ENCODE data around the gene GPR52. TPM values are rescaled to one million over a fixed set of nuclear protein-coding genes. Genes with fewer than 3 reads are reported as not detected.

GPR52 gene, protein sequence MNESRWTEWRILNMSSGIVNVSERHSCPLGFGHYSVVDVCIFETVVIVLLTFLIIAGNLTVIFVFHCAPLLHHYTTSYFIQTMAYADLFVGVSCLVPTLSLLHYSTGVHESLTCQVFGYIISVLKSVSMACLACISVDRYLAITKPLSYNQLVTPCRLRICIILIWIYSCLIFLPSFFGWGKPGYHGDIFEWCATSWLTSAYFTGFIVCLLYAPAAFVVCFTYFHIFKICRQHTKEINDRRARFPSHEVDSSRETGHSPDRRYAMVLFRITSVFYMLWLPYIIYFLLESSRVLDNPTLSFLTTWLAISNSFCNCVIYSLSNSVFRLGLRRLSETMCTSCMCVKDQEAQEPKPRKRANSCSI
- total RNA-seq (2016; rRNA removed; fragmentation: Illumina TruSeq; extraction: Trizol) (1.5 TPM in 1 of 2 replicates, not detected in the other), polyA plus RNA-seq (2011; rRNA removed) (0.20 and 0.25 TPM in 2 replicates), polyA minus RNA-seq (2011; rRNA and poly(A)+ RNA removed; ENCODE audit: low replicate concordance) (4.1 and 6.5 TPM in 2 replicates), Bru-seq, nascent RNA (percentile 60 among the genes with signal in this experiment), BruChase-seq, experiment 1, labeled RNA remaining after a 6-hour chase (percentile 58 among the genes with signal in this experiment), BruChase-seq, experiment 2, labeled RNA remaining after a 2-hour chase (percentile 74 among the genes with signal in this experiment)
- not detected in 2 replicates for total RNA-seq (2016; cell fraction: cytosol; rRNA removed; fragmentation: Illumina TruSeq; extraction: Trizol; ENCODE audit: low read depth)
- 1.1 TPM in 1 of 2 replicates, not detected in the other for total RNA-seq (2016; cell fraction: insoluble cytoplasmic fraction; rRNA removed; fragmentation: Illumina TruSeq; extraction: Trizol)
- total RNA-seq (2016; cell fraction: membrane; rRNA removed; fragmentation: Illumina TruSeq; extraction: Trizol), result 0.17 TPM in 1 of 2 replicates, not detected in the other
- total RNA-seq (2016; cell fraction: nucleus; rRNA removed; fragmentation: Illumina TruSeq; extraction: Trizol), result 8.6 and 10.1 TPM in 2 replicates
- polyA plus RNA-seq (2011; cell fraction: cytosol; rRNA removed), result not detected in 2 replicates
- polyA plus RNA-seq (2011; cell fraction: nucleus; rRNA removed), result 2.0 and 2.4 TPM in 2 replicates
- not detected in 2 replicates for polyA plus RNA-seq (2012)
- not detected in 2 replicates for polyA plus RNA-seq (2016; cell fraction: cytosol; fragmentation: Illumina TruSeq; extraction: Trizol; ENCODE audit: low read depth)
- polyA plus RNA-seq (2016; cell fraction: insoluble cytoplasmic fraction; fragmentation: Illumina TruSeq; extraction: Trizol; ENCODE audit: low read depth), result not detected in 2 replicates
- polyA plus RNA-seq (2016; cell fraction: membrane; fragmentation: Illumina TruSeq; extraction: Trizol; ENCODE audit: low read depth), result not detected in 2 replicates
- not detected in 2 replicates for polyA plus RNA-seq (2016; cell fraction: nucleus; fragmentation: Illumina TruSeq; extraction: Trizol; ENCODE audit: insufficient read depth, low read depth)
- not detected in 2 replicates for polyA minus RNA-seq (2011; cell fraction: cytosol; rRNA and poly(A)+ RNA removed)
- polyA minus RNA-seq (2011; cell fraction: nucleus; rRNA and poly(A)+ RNA removed), result 33.8 and 40.4 TPM in 2 replicates
- long read RNA-seq, experiment 1, result 0 reads
- long read RNA-seq, experiment 2, result 0 reads

DNA sequence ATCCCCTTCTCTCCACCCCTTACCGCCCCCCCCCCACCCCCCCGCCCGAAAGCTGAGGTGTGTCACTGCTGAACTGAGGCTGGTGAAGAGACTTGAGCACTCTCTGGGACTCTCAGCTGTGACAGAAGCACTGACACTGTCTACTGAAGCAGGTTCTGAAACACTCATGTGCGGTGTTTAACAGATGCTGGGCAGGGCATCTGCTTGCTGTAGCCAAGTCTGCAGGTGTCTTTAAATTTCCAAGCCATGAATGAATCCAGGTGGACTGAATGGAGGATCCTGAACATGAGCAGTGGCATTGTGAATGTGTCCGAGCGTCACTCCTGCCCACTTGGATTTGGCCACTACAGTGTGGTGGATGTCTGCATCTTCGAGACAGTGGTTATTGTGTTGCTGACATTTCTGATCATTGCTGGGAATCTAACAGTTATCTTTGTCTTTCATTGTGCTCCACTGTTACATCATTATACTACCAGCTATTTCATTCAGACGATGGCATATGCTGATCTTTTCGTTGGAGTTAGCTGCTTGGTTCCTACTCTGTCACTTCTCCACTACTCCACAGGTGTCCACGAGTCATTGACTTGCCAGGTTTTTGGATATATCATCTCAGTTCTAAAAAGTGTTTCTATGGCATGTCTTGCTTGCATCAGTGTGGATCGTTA, at the start of gene GPR52:
GPR52 (plus strand) TSS at position 99 of the 665 bp plus-strand sequence; CDS start at position 247, 148 bp downstream.
- BruUV-seq (replicated peaks), result no TSS peak

More for the DNA sequence above, at the start of gene GPR52:
- ChIA-PET POLR2A (no interaction called here), CTCF (ENCODE audit: low intra/inter-chr PET ratio, low total read pairs) (no interaction called here)
- in situ Hi-C loops (cut with HindIII; ENCODE audit: extremely low pct_ligation_motif_present, low pct_unique_long_range_greater_than_20kb) (no loop called here), intact Hi-C loops (cut with micrococcal nuclease; ENCODE audit: unreplicated experiment) (no loop called here)
- no peaks in the 10 kb centered on the region for H3K36me3 ChIP-seq (replicated peaks in 1 of 2; ENCODE audit: control insufficient read depth in 1 of 2, insufficient read depth in 2 of 2, low read length in 2 of 2)
- H4K20me1 ChIP-seq (ENCODE audit: insufficient read depth, low read length), result no peaks in the 10 kb centered on the region
- TF ChIP-seq, protein P1, sequence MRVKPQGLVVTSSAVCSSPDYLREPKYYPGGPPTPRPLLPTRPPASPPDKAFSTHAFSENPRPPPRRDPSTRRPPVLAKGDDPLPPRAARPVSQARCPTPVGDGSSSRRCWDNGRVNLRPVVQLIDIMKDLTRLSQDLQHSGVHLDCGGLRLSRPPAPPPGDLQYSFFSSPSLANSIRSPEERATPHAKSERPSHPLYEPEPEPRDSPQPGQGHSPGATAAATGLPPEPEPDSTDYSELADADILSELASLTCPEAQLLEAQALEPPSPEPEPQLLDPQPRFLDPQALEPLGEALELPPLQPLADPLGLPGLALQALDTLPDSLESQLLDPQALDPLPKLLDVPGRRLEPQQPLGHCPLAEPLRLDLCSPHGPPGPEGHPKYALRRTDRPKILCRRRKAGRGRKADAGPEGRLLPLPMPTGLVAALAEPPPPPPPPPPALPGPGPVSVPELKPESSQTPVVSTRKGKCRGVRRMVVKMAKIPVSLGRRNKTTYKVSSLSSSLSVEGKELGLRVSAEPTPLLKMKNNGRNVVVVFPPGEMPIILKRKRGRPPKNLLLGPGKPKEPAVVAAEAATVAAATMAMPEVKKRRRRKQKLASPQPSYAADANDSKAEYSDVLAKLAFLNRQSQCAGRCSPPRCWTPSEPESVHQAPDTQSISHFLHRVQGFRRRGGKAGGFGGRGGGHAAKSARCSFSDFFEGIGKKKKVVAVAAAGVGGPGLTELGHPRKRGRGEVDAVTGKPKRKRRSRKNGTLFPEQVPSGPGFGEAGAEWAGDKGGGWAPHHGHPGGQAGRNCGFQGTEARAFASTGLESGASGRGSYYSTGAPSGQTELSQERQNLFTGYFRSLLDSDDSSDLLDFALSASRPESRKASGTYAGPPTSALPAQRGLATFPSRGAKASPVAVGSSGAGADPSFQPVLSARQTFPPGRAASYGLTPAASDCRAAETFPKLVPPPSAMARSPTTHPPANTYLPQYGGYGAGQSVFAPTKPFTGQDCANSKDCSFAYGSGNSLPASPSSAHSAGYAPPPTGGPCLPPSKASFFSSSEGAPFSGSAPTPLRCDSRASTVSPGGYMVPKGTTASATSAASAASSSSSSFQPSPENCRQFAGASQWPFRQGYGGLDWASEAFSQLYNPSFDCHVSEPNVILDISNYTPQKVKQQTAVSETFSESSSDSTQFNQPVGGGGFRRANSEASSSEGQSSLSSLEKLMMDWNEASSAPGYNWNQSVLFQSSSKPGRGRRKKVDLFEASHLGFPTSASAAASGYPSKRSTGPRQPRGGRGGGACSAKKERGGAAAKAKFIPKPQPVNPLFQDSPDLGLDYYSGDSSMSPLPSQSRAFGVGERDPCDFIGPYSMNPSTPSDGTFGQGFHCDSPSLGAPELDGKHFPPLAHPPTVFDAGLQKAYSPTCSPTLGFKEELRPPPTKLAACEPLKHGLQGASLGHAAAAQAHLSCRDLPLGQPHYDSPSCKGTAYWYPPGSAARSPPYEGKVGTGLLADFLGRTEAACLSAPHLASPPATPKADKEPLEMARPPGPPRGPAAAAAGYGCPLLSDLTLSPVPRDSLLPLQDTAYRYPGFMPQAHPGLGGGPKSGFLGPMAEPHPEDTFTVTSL (CRISPR knock-in tag; IDR thresholded peaks at IDR 0.05; ENCODE audit: borderline replicate concordance), result no peak
- no peak for TF ChIP-seq NR2F6 (IDR thresholded peaks at IDR 0.05)
- no peak for TF ChIP-seq NR2F6 (CRISPR knock-in tag; IDR thresholded peaks at IDR 0.05)
- TF ChIP-seq RBAK (CRISPR knock-in tag; IDR thresholded peaks at IDR 0.05), result no peak
- TF ChIP-seq PITX1 (CRISPR knock-in tag; IDR thresholded peaks at IDR 0.05), result no peak
- no peak for TF ChIP-seq ZBTB7B (CRISPR knock-in tag; IDR thresholded peaks at IDR 0.05)
- no peak within 1 kb of the TSS for H3K4me3 ChIP-seq (replicated peaks in 1 of 3; ENCODE audit: insufficient read depth in 1 of 3, low read depth in 2 of 3, low read length in 3 of 3)
- H3K4me1 ChIP-seq (ENCODE audit: insufficient read depth, low read length), result no peaks in the 10 kb centered on the region
- H3K9ac ChIP-seq (ENCODE audit: insufficient read depth, low read depth, low read length), result no peak within 1 kb of the TSS
- H3K4me2 ChIP-seq (ENCODE audit: low read depth, low read length), result no peak within 1 kb of the TSS
- 89% methylated on average over 10 of the region's 11 CpGs for WGBS (ENCODE audit: low lambda C conversion rate)
- DNase-seq (ENCODE audit: low spot score) (no peak), FAIRE-seq (no peak), ATAC-seq (no peak)
- no peak within 1 kb of the TSS for H3K27ac ChIP-seq (ENCODE audit: extremely low read length, insufficient read depth, low read length)
- no peaks in the 10 kb centered on the region for H3K9me3 ChIP-seq (ENCODE audit: low read length)
- no peaks in the 10 kb centered on the region for H3K79me2 ChIP-seq (ENCODE audit: insufficient read depth, low read length)
- H2AFZ ChIP-seq (ENCODE audit: low read length), result no peak within 1 kb of the TSS
- H3K27me3 ChIP-seq (ENCODE audit: control insufficient read depth in 1 of 2, insufficient read depth in 2 of 2, low read length in 2 of 2), result no peaks in the 10 kb centered on the region
